ENCODE measurements around the gene GSTM3. TPM values are rescaled to one million over a fixed set of nuclear protein-coding genes. Genes with fewer than 3 reads are reported as not detected.

The GSTM3 gene
- total RNA-seq, 1 experiment from 2014 or later: 10.6 TPM

DNA sequence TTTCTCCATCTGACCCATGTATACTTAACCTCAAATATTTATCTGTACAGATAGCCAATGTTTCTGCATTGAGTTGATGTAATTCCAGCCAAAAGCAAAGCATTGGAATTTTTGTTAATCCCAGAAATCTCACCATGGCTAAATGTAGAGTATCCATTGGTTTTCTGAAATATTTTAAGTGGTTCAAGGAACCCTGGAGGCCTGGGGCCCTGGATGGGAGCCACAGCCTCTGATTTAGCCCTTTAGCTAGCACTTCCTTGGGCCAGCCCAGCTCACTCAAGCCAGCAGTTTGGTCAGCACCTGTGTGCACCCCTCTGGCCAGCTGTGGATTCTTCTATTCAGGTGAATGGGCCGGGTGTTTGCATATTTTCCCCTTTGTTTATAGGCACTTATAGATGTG lies 41.7 kb upstream of the GSTM3 start:
- no peak for DNase-seq
- intact Hi-C loops (cut with micrococcal nuclease; ENCODE audit: unreplicated experiment): no loop called here
- BruUV-seq (replicated peaks): no TSS peak
- POLR2A ChIA-PET: no interaction called here
- Histone ChIP-seq H3K9me3 (0 out of 2 replicates have a peak, but pooled peaks cover 3% of the 10 kb centered on the region), H3K4me3 (ENCODE audit: low read depth, low read length) (no peak overlapping the region), H3K4me1 (no peaks in the 10 kb centered on the region), H3K27me3 (replicated peaks; ENCODE audit: control insufficient read depth, insufficient read depth, low read length) (no peaks in the 10 kb centered on the region), H3K36me3 (ENCODE audit: control insufficient read depth, insufficient read depth, low read length) (no peaks in the 10 kb centered on the region)
- Mint-ChIP-seq H3K4me3 (ENCODE audit: unreplicated experiment) (no peak overlapping the region), H3K4me1 (ENCODE audit: low read depth, unreplicated experiment) (no peaks in the 10 kb centered on the region), H3K9me3 (ENCODE audit: unreplicated experiment) (no peaks in the 10 kb centered on the region), H3K36me3 (ENCODE audit: insufficient read depth, unreplicated experiment) (no peaks in the 10 kb centered on the region), H3K27ac (ENCODE audit: unreplicated experiment) (no peak overlapping the region), H3K27me3 (ENCODE audit: insufficient read depth, unreplicated experiment) (no peaks in the 10 kb centered on the region)
- no peak for TF ChIP-seq CTCF (IDR thresholded peaks at IDR 0.05; ENCODE audit: insufficient read depth in 1 of 2, low read depth in 1 of 2, low read length in 1 of 2, severe bottlenecking in 1 of 2, unreplicated experiment in 1 of 2)
- CTCF ChIA-PET: no interaction called here

DNA sequence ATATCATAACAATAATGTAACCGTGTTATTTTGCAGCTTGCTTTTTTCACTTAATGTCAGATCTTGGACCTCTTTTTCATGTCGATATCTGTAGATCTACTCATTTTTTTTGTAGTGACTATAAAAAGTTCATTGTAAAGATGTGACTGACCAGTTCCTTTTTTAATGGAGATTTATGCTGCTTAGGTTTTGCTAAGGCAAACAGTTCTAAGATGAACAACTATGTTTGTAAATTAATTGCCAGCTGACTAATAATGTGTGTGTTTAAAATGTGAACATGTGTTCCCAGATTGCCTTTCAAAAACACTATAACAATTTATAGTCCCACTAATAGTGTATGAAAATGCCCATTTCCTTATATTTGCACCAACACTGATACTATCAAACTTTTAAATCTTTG lies 41.0 kb upstream of the GSTM3 start:
- Histone ChIP-seq H3K4me3 (ENCODE audit: low read depth, low read length) (no peak overlapping the region), H3K9me3 (0 out of 2 replicates have a peak, but pooled peaks cover 3% of the 10 kb centered on the region), H3K4me1 (no peaks in the 10 kb centered on the region), H3K27me3 (replicated peaks; ENCODE audit: control insufficient read depth, insufficient read depth, low read length) (no peaks in the 10 kb centered on the region), H3K36me3 (ENCODE audit: control insufficient read depth, insufficient read depth, low read length) (no peaks in the 10 kb centered on the region)
- Mint-ChIP-seq H3K4me1 (ENCODE audit: low read depth, unreplicated experiment) (no peaks in the 10 kb centered on the region), H3K27ac (ENCODE audit: unreplicated experiment) (no peak overlapping the region), H3K27me3 (ENCODE audit: insufficient read depth, unreplicated experiment) (no peaks in the 10 kb centered on the region), H3K4me3 (ENCODE audit: unreplicated experiment) (no peak overlapping the region), H3K36me3 (ENCODE audit: insufficient read depth, unreplicated experiment) (peaks cover 3% of the 10 kb centered on the region), H3K9me3 (ENCODE audit: unreplicated experiment) (no peaks in the 10 kb centered on the region)
- DNase-seq: no peak
- intact Hi-C loops (cut with micrococcal nuclease; ENCODE audit: unreplicated experiment): no loop called here
- BruUV-seq (replicated peaks): no TSS peak
- ChIA-PET POLR2A (no interaction called here), CTCF (no interaction called here)
- no peak for TF ChIP-seq CTCF (IDR thresholded peaks at IDR 0.05; ENCODE audit: insufficient read depth in 1 of 2, low read depth in 1 of 2, low read length in 1 of 2, severe bottlenecking in 1 of 2, unreplicated experiment in 1 of 2)

GRCh38 chr1:109780982-109781381 lies 40.1 kb upstream of the GSTM3 start:
- no peak for DNase-seq
- BruUV-seq (replicated peaks): no TSS peak
- Mint-ChIP-seq H3K4me1 (ENCODE audit: low read depth, unreplicated experiment) (no peaks in the 10 kb centered on the region), H3K27ac (ENCODE audit: unreplicated experiment) (no peak overlapping the region), H3K9me3 (ENCODE audit: unreplicated experiment) (no peaks in the 10 kb centered on the region), H3K27me3 (ENCODE audit: insufficient read depth, unreplicated experiment) (no peaks in the 10 kb centered on the region), H3K4me3 (ENCODE audit: unreplicated experiment) (no peak overlapping the region), H3K36me3 (ENCODE audit: insufficient read depth, unreplicated experiment) (peaks cover 5% of the 10 kb centered on the region)
- Histone ChIP-seq H3K27me3 (replicated peaks; ENCODE audit: control insufficient read depth, insufficient read depth, low read length) (no peaks in the 10 kb centered on the region), H3K4me1 (no peaks in the 10 kb centered on the region), H3K36me3 (ENCODE audit: control insufficient read depth, insufficient read depth, low read length) (no peaks in the 10 kb centered on the region), H3K4me3 (ENCODE audit: low read depth, low read length) (no peak overlapping the region), H3K9me3 (0 out of 2 replicates have a peak, but pooled peaks cover 3% of the 10 kb centered on the region)
- intact Hi-C loops (cut with micrococcal nuclease; ENCODE audit: unreplicated experiment): no loop called here
- ChIA-PET POLR2A (no interaction called here), CTCF (no interaction called here)
- no peak for TF ChIP-seq CTCF (IDR thresholded peaks at IDR 0.05; ENCODE audit: insufficient read depth in 1 of 2, low read depth in 1 of 2, low read length in 1 of 2, severe bottlenecking in 1 of 2, unreplicated experiment in 1 of 2)
